ACC112 (cell line): ENCODE measurements around the gene TCAP.

Source experiments
- H2AFZ ChIP-seq: fragments of 200-600 bp; sonication (generic); one replicate; pipeline ENCODE4 v1.6.0; 2017; ENCODE audit warnings: antibody characterized with exemption, low read length; ENCODE audit not compliant: unreplicated experiment
- H3K27ac ChIP-seq: fragments of 200-600 bp; sonication (generic); 2 replicates; pipeline ENCODE4 v1.5.1; 2014; ENCODE audit warnings: low read depth, mild to moderate bottlenecking, antibody characterized with exemption, low read length, moderate library complexity
- H3K27me3 ChIP-seq: fragments of 200-600 bp; sonication (generic); 2 replicates; pipeline ENCODE4 v1.6.1; 2014; ENCODE audit warnings: mild to moderate bottlenecking, antibody characterized with exemption, low read length, moderate library complexity, mixed read lengths; ENCODE audit not compliant: insufficient read depth
- H3K36me3 ChIP-seq: fragments of 200-600 bp; sonication (generic); 2 replicates; pipeline ENCODE4 v1.6.1; 2016; ENCODE audit warnings: mild to moderate bottlenecking, antibody characterized with exemption, low read length, moderate library complexity, mixed read lengths; ENCODE audit not compliant: insufficient read depth
- H3K4me1 ChIP-seq: fragments of 200-600 bp; sonication (generic); one replicate; pipeline ENCODE4 v1.6.1; 2016; ENCODE audit warnings: low read length, mixed read lengths; ENCODE audit not compliant: insufficient read depth, unreplicated experiment, control insufficient read depth
- H3K4me3 ChIP-seq: fragments of 200-600 bp; sonication (generic); 2 replicates; pipeline ENCODE4 v1.5.1; 2014; ENCODE audit warnings: mild to moderate bottlenecking, low read depth, low read length
- H3K79me2 ChIP-seq: fragments of 200-600 bp; sonication (generic); one replicate; pipeline ENCODE4 v1.6.0; 2016; ENCODE audit warnings: low read length; ENCODE audit not compliant: control insufficient read depth, unreplicated experiment, insufficient read depth

Gene TCAP

DNA sequence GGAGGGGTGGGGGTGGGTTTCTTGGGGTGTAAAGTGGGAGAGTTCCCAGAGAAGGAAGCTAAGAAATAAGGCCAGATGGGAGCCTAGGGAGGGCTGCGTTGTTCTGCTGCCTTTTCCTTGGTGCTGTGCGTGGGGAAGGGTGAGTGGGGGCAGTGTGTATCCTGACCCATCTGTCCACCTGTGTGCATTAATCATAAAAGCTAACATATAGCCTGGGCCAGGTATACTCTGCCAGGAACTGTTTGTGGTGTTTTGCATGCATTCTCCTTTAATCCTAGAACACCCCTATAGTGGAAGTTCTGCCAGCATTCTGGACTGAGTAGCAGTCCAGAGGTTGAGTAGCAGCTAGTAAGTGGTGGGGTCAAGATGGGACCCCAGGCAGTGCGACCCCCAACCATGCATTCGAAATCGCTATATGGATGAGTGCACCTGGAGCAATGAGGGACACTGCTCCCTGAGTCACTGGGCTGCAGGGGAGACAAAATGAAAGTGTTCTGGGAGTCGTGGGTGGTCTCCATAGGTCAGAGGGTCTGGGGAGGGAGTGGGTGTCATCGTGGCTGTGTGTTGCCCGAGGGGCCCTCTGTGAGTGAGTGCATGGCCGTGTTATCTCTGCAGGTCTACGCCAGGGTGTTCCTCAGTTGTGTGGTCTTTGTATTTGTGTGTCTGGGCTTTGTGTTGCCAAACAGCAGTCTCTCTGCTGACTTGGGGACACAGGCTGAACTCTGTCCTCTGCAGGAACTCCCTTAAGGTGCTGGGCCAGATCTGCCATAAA lies 36.0 kb downstream of the TCAP start:
- Histone ChIP-seq H3K4me1 (peaks cover 3% of the 10 kb centered on the region), H2AFZ (no peak overlapping the region), H3K27ac (no peak overlapping the region), H3K27me3 (no peaks in the 10 kb centered on the region), H3K4me3 (peak overlapping the region; percentile 90), H3K79me2 (peaks cover 23% of the 10 kb centered on the region), H3K36me3 (no peaks in the 10 kb centered on the region)

DNA sequence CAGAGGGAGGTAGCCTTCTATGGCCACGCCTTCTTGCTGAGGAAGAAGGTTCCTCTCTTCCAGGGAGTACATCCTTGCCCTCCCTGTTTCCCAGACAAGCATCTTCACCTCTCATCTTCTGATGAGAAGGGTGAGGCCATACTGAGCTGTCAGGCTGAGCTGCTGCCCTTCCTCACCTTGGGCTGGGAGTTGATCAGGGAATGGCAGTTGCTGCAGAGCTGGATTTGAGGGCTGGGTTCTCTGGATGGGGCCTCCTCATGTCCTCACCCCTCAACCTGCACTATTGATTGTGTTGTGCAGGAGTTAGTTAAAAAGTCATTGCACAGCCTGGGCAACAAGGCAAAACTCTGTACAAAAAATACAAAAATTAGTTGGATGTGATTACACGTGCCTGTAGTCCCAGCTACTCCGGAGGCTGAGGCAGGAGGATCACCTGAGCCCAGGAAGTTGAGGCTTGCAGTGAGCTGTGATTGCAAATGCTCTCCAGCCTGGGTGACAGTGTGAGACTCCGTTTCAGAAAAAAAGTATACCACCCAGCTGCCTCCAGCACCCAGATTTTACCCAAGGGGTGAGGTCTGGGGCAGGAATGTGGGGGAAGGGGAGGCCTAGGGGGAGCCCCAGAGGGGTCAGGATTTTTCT lies 36.8 kb downstream of the TCAP start:
- H3K79me2 ChIP-seq: peaks cover 27% of the 10 kb centered on the region
- no peaks in the 10 kb centered on the region for H3K36me3 ChIP-seq
- peak overlapping the region; percentile 90; the same call in 1 of the 2 replicates for H3K4me3 ChIP-seq
- H3K27me3 ChIP-seq: no peaks in the 10 kb centered on the region
- peaks cover 3% of the 10 kb centered on the region for H3K4me1 ChIP-seq
- H2AFZ ChIP-seq: no peak overlapping the region
- H3K27ac ChIP-seq: no peak overlapping the region

DNA sequence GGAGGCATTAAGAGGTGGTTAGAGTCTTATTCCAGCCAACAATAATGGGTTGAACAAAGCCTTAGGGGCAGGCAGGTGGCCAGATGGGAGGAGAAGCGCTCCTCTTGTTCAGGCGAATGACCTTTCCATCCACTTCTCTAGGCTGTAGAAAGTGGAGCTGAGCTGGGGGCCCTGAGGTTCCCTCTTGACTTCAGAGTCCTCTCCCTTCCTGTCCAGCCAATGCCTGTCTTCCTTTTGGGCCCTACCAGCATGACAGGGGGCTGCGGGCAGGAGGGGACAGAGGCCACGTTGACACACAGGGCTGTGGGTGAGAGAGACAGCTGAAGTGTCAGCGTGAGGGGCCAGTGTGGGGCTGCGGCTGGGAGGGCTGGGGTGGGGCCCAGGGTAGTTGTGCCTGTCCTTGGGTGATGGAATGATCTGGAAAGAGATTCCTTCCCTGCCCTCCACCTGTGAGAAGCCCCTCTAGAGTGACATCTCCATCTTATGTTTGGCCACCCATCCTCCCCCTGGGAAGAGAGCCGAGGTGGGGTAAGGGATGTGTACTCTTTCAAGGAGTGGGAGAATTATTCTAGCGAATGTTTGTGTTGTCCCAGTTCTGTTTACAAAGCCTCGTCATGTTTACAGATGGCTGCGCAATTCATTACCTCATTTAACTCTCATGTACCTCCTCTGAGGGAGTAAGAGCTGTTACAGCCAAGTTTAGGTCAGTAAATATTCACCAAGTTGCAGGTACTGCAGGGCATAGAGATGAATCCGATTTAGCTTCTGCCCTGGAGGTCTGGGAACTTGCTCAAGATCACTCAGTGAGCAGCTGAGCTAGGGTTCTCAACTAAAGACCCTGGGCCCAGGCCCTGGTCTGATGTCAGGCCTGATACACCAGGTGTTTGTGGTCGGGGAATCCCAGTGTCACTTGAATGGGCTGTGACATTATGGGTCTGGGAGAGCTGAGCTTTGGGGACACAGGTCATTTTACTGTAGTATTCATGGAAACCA lies 38.0 kb downstream of the TCAP start:
- no peak overlapping the region for H2AFZ ChIP-seq
- H3K36me3 ChIP-seq: no peaks in the 10 kb centered on the region
- no peak overlapping the region for H3K4me3 ChIP-seq
- no peak overlapping the region for H3K27ac ChIP-seq
- peaks cover 3% of the 10 kb centered on the region for H3K4me1 ChIP-seq
- H3K79me2 ChIP-seq: peaks cover 27% of the 10 kb centered on the region
- no peaks in the 10 kb centered on the region for H3K27me3 ChIP-seq

DNA sequence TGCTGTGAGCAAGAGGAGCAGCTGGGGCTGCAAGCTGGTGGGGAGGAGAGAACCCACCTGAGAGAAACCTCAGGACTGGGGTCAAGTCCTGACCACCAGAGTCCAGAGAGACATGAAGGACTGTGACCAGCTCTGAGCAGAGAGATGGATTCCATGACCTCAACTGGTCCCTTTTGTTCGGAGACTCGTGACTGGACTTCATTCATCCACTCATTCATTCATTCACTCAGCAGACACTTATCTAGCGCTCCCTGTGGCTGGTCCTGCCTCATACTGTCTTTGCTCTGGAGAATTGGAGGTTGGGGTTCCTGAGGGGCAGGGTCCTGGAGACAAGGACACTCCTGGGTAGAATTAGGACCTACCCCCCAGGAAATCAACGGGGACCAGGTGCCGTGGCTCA lies 38.8 kb downstream of the TCAP start:
- Histone ChIP-seq H3K27ac (no peak overlapping the region), H3K4me1 (peaks cover 3% of the 10 kb centered on the region), H3K4me3 (no peak overlapping the region), H2AFZ (no peak overlapping the region), H3K79me2 (peaks cover 27% of the 10 kb centered on the region), H3K27me3 (no peaks in the 10 kb centered on the region), H3K36me3 (no peaks in the 10 kb centered on the region)

DNA sequence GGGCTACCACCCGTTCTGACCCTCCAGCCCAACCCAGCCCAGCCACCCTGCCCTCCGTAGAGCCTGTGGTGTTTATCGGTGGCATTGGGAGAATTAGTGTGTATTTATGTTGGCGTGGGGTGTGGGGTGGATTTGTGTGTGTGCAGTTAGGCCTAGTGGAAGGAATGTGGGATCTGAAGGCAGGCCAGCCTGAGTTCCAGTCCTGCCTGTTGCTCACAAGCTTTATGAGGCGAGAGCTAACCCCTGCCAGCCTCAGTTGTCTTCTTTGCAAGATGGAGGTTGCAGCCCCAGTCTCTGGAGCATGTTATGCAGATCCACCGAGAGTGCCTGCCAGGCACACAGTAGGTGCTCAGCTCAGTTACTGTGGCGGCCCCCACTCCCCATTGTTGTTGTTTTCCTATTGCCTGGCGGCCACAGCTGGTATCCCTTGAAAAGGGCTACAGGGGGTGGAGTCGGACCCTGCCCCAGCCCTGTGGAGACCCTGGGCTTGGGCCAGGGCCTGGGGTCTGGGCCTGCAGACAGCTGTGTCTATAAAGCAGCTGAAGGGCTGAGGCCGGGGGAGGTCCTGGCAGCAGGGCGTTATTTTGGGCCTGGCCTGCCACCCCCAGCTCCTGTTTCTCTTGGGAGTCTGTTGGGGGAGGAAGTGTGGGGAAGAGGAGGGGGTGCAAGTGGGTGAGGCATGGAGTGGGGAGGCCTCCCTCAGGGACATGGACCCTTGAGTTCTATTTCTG lies 39.8 kb downstream of the TCAP start:
- Histone ChIP-seq H3K36me3 (no peaks in the 10 kb centered on the region), H3K27ac (no peak overlapping the region), H3K4me3 (no peak overlapping the region), H2AFZ (no peak overlapping the region), H3K4me1 (peaks cover 3% of the 10 kb centered on the region), H3K27me3 (no peaks in the 10 kb centered on the region), H3K79me2 (peaks cover 25% of the 10 kb centered on the region)

DNA sequence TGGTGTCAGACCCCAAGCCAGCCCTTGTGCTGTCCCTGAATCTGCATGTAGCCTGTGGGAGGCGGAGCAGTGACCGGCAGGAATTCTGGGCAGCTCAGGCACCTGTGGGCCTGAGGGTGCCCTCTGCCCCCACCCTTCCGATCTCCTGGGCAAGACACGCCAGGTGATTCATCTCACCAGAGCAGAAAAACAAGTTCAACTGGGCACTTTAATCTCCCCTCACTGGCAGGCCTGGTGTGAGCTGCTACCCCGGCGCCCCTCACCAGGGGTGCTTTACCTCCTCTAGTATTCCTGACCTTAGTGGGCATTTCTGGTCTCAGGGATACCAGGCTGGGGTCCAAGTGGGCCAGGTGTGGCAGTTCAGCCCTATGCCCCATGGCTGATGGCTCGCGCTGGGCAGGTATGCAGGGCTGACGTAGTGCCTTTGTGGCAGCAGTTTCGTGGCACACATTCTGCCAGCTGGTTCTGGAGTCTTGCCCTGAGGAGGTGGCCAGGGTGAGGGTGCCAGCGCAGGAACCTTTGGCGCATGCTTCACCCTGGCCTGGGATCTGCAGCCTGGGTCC lies 40.7 kb downstream of the TCAP start:
- H3K4me1 ChIP-seq: peaks cover 3% of the 10 kb centered on the region
- peaks cover 19% of the 10 kb centered on the region for H3K79me2 ChIP-seq
- H3K27ac ChIP-seq: no peak overlapping the region
- H2AFZ ChIP-seq: no peak overlapping the region
- no peaks in the 10 kb centered on the region for H3K36me3 ChIP-seq
- no peaks in the 10 kb centered on the region for H3K27me3 ChIP-seq
- H3K4me3 ChIP-seq: no peak overlapping the region

DNA sequence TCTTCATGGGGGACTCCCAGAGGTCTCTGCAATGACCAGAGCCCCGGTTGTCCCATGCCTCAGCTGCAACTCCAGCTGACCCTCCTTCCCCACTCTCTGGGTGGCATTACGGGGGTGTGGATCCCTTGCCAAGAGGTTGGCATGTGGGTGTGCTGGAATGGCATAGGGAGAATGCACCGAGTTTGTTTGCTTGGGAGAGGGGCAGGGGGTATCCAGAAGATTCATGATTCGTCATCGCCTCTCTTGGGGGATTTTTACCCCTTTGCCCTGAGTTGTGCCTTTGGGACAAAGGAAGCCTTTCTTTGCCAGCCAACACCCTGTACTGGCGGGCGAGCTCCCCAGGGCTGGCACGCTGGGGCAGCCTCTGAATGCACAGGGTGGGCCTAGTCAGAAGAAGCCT lies 41.2 kb downstream of the TCAP start:
- Histone ChIP-seq H3K4me3 (no peak overlapping the region), H3K4me1 (no peaks in the 10 kb centered on the region), H3K79me2 (peaks cover 14% of the 10 kb centered on the region), H2AFZ (no peak overlapping the region), H3K36me3 (no peaks in the 10 kb centered on the region), H3K27ac (no peak overlapping the region), H3K27me3 (no peaks in the 10 kb centered on the region)

DNA sequence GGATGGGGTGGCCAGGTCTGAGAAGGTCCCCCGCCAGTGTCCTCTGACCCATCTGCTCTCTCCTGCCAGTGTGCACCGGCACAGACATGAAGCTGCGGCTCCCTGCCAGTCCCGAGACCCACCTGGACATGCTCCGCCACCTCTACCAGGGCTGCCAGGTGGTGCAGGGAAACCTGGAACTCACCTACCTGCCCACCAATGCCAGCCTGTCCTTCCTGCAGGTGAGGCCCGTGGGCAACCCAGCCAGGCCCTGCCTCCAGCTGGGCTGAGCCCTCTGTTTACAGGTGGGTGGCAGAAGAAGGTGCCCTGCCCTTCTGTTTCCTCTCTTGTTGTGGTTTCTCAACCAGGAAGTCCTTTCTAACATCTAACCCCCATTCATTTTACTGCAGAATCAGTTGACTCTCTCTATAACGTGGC lies 41.8 kb downstream of the TCAP start:
- Histone ChIP-seq H3K36me3 (no peaks in the 10 kb centered on the region), H3K27ac (no peak overlapping the region)

DNA sequence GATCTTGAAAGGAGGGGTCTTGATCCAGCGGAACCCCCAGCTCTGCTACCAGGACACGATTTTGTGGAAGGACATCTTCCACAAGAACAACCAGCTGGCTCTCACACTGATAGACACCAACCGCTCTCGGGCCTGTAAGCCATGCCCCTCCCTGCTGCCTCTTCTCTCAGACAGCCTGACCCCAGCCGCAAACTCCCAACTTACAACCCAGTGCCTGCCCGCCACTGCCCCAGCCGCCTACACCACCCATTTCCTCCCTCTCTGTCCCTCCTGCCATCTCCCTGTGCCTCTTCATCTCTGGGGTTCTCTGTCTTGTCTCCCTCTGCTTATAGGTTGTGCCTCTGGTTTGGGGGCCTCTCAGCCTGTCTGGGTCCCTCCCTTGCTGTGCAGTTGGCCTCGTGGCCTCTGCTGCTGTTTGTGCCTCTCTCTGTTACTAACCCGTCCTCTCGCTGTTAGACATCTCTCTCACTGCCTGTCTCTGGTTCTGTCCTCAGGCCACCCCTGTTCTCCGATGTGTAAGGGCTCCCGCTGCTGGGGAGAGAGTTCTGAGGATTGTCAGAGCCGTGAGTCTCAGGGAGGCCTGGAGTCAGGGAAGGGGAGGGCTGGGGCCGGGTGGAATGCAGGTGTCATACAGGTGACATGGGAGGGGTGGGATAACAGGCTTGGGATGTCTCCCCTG lies 44.3 kb downstream of the TCAP start:
- H3K4me3 ChIP-seq: no peak overlapping the region
- no peak overlapping the region for H2AFZ ChIP-seq
- H3K4me1 ChIP-seq: no peaks in the 10 kb centered on the region
- H3K27me3 ChIP-seq: no peaks in the 10 kb centered on the region
- peaks cover 6% of the 10 kb centered on the region for H3K79me2 ChIP-seq
- peaks cover 3% of the 10 kb centered on the region; the same call in 1 of the 2 replicates for H3K36me3 ChIP-seq
- no peak overlapping the region for H3K27ac ChIP-seq

More for the DNA sequence above, 41.8 kb downstream of the TCAP start:
- H3K4me1 ChIP-seq: no peaks in the 10 kb centered on the region
- H3K4me3 ChIP-seq: no peak overlapping the region
- peaks cover 9% of the 10 kb centered on the region for H3K79me2 ChIP-seq
- H2AFZ ChIP-seq: no peak overlapping the region
- no peaks in the 10 kb centered on the region for H3K27me3 ChIP-seq
